Caco-2 (cell line): Measurements from ENCODE around the gene NHP2. TPM values are rescaled to one million over a fixed set of nuclear protein-coding genes. Genes with fewer than 3 reads are reported as not detected.
A peak's percentile ranks its signal among the peaks of the same experiment; 100 is the strongest.

Source experiments
- BruUV-seq: library from RNA; stranded (reverse); fragments of 400-500 nt; replicated peaks from 2 replicates; lab custom pipeline; 2021; lab: Mats Ljungman, UMichigan
- CTCF ChIA-PET: fragments of 300-600 bp; sonication (Branson Sonifier 250); formaldehyde crosslinking; loops from one replicate; lab custom pipeline; 2022; ENCODE audit warnings: antibody characterized with exemption; lab: Charles Lee
- POLR2A ChIA-PET: fragments of 300-600 bp; sonication (Branson Sonifier 250); formaldehyde crosslinking; loops from one replicate; lab custom pipeline; 2022; ENCODE audit warnings: antibody characterized with exemption; lab: Charles Lee
- DNase-seq, 2 experiments: peaks; one replicate each; pipeline versions ENCODE4 v3.0.0 to v3.0.0-alpha.2; 2020 to 2022
- H3K27me3 ChIP-seq: replicated peaks from 2 replicates; pipeline ENCODE4 v1.6.0; 2011; ENCODE audit warnings: low read length; ENCODE audit not compliant: control insufficient read depth, insufficient read depth
- H3K36me3 ChIP-seq: 2 replicates; pipeline ENCODE4 v1.5.1; 2011; ENCODE audit warnings: low read length; ENCODE audit not compliant: control insufficient read depth, insufficient read depth
- H3K4me1 ChIP-seq: fragments of 250-450 bp; sonication (Bioruptor Pico); 2 replicates; pipeline ENCODE4 v1.5.1; 2020; ENCODE audit warnings: mild to moderate bottlenecking
- H3K4me3 ChIP-seq: 2 replicates; pipeline ENCODE4 v1.5.1; 2011; ENCODE audit warnings: low read depth, mild to moderate bottlenecking, control low read depth, low read length
- H3K9me3 ChIP-seq: fragments of 250-450 bp; sonication (Bioruptor Pico); 2 replicates; pipeline ENCODE4 v1.5.1; 2020; ENCODE audit warnings: mild to moderate bottlenecking, moderate library complexity
- H3K27ac Mint-ChIP-seq: one replicate; pipeline ENCODE4 v1.8.0; 2022; ENCODE audit warnings: mixed read lengths; ENCODE audit not compliant: unreplicated experiment
- H3K27me3 Mint-ChIP-seq: one replicate; pipeline ENCODE4 v1.8.0; 2022; ENCODE audit warnings: mixed read lengths; ENCODE audit not compliant: insufficient read depth, unreplicated experiment
- H3K36me3 Mint-ChIP-seq: one replicate; pipeline ENCODE4 v1.8.0; 2022; ENCODE audit warnings: mild to moderate bottlenecking, mixed read lengths; ENCODE audit not compliant: insufficient read depth, unreplicated experiment
- H3K4me1 Mint-ChIP-seq: one replicate; pipeline ENCODE4 v1.8.0; 2022; ENCODE audit warnings: low read depth, mixed read lengths; ENCODE audit not compliant: unreplicated experiment
- H3K4me3 Mint-ChIP-seq: one replicate; pipeline ENCODE4 v1.8.0; 2022; ENCODE audit warnings: mild to moderate bottlenecking, moderate library complexity, mixed read lengths; ENCODE audit not compliant: unreplicated experiment
- H3K9me3 Mint-ChIP-seq: one replicate; pipeline ENCODE4 v1.8.0; 2022; ENCODE audit warnings: mixed read lengths; ENCODE audit not compliant: unreplicated experiment
- CTCF ChIP-seq, 2 experiments: fragments of 200-600 bp in 1 of 2; IDR thresholded peaks; 1 replicate in 1 of 2; 2 replicates in 1 of 2; pipeline versions ENCODE4 v1.5.1 to v1.8.0; 2011 to 2022; ENCODE audit warnings: antibody characterized with exemption in 1 of 2, control low read depth in 1 of 2, inconsistent platforms in 1 of 2, low read depth in 1 of 2, low read length in 1 of 2, mild to moderate bottlenecking in 1 of 2, moderate library complexity in 1 of 2; ENCODE audit not compliant: insufficient read depth in 1 of 2, severe bottlenecking in 1 of 2, unreplicated experiment in 1 of 2
- intact Hi-C: fragments of 100-400 bp; cut with micrococcal nuclease; formaldehyde crosslinking; loops from one replicate; pipeline ENCODE4 v1.10.0; 2022; ENCODE audit not compliant: unreplicated experiment
- total RNA-seq: library from RNA; stranded (reverse); gene quantifications from 2 replicates; pipeline ENCODE4 v1.2.3, GENCODE V29; 2022

NHP2 gene
- total RNA-seq, 1 experiment from 2014 or later = 127 TPM

GRCh38 chr5:178186427-178186826, 32.7 kb upstream of the NHP2 start:
- BruUV-seq = no TSS peak

GRCh38 chr5:178182158-178182876, 28.6 kb upstream of the NHP2 start:
- Mint-ChIP-seq H3K9me3 (peaks cover 10% of the 10 kb centered on the region), H3K27ac (peak overlapping the region; percentile 35), H3K4me3 (no peak overlapping the region), H3K27me3 (no peaks in the 10 kb centered on the region), H3K4me1 (peaks cover 10% of the 10 kb centered on the region), H3K36me3 (no peaks in the 10 kb centered on the region)
- ChIA-PET POLR2A (interaction anchor here (0.7 kb wide), 1 partner anchor 34 kb away, joined by 3 read pairs; no protein-coding TSS in a partner anchor), CTCF (no interaction called here)
- TF ChIP-seq CTCF (IDR thresholded peaks at IDR 0.05; ENCODE audit: insufficient read depth in 1 of 2, low read depth in 1 of 2, low read length in 1 of 2, severe bottlenecking in 1 of 2, unreplicated experiment in 1 of 2) = no peak
- H3K36me3 ChIP-seq = no peaks in the 10 kb centered on the region
- no TSS peak for BruUV-seq
- DNase-seq = peak in 1 of 2 experiments; percentile 11
- no peaks in the 10 kb centered on the region for H3K27me3 ChIP-seq
- H3K4me3 ChIP-seq = no peak overlapping the region
- intact Hi-C loops = no loop called here
- no peaks in the 10 kb centered on the region; the same call in 1 of the 2 replicates for H3K9me3 ChIP-seq
- H3K4me1 ChIP-seq = no peaks in the 10 kb centered on the region

More at GRCh38 chr5:178186427-178186826, 32.7 kb upstream of the NHP2 start:
- Mint-ChIP-seq H3K9me3 (no peaks in the 10 kb centered on the region), H3K27me3 (no peaks in the 10 kb centered on the region), H3K27ac (no peak overlapping the region), H3K4me3 (no peak overlapping the region), H3K36me3 (peaks cover 8% of the 10 kb centered on the region), H3K4me1 (peaks cover 10% of the 10 kb centered on the region)
- ChIA-PET CTCF (no interaction called here), POLR2A (no interaction called here)
- no peak for DNase-seq
- no peak overlapping the region for H3K4me3 ChIP-seq
- no peaks in the 10 kb centered on the region for H3K36me3 ChIP-seq
- intact Hi-C loops = no loop called here
- H3K9me3 ChIP-seq = no peaks in the 10 kb centered on the region
- no peaks in the 10 kb centered on the region for H3K4me1 ChIP-seq
- no peak for TF ChIP-seq CTCF (IDR thresholded peaks at IDR 0.05; ENCODE audit: insufficient read depth in 1 of 2, low read depth in 1 of 2, low read length in 1 of 2, severe bottlenecking in 1 of 2, unreplicated experiment in 1 of 2)
- no peaks in the 10 kb centered on the region for H3K27me3 ChIP-seq

GRCh38 chr5:178180141-178180863, 26.6 kb upstream of the NHP2 start:
- H3K36me3 Mint-ChIP-seq = no peaks in the 10 kb centered on the region
- H3K9me3 Mint-ChIP-seq = peaks cover 10% of the 10 kb centered on the region
- Histone ChIP-seq H3K36me3 (no peaks in the 10 kb centered on the region), H3K4me3 (no peak overlapping the region), H3K4me1 (no peaks in the 10 kb centered on the region), H3K27me3 (no peaks in the 10 kb centered on the region), H3K9me3 (no peaks in the 10 kb centered on the region; the same call in 1 of the 2 replicates)
- H3K27me3 Mint-ChIP-seq = no peaks in the 10 kb centered on the region
- BruUV-seq = no TSS peak
- no peak overlapping the region for H3K4me3 Mint-ChIP-seq
- H3K27ac Mint-ChIP-seq = no peak overlapping the region
- ChIA-PET CTCF (no interaction called here), POLR2A (no interaction called here)
- TF ChIP-seq CTCF (IDR thresholded peaks at IDR 0.05; ENCODE audit: insufficient read depth in 1 of 2, low read depth in 1 of 2, low read length in 1 of 2, severe bottlenecking in 1 of 2, unreplicated experiment in 1 of 2) = no peak
- DNase-seq = no peak
- peaks cover 10% of the 10 kb centered on the region for H3K4me1 Mint-ChIP-seq
- intact Hi-C loops = no loop called here
